Peyer's patch (tissue), 4 donors: Measurements from ENCODE around the gene ZNF177. TPM values are rescaled to one million over a fixed set of nuclear protein-coding genes. Genes with fewer than 3 reads are reported as not detected.

Source experiments
- DNase-seq, 3 donors: peaks; one replicate each; pipeline ENCODE4 v3.0.0-alpha.2; 2017 to 2019
- H3K27ac ChIP-seq, 4 donors: fragments of 200-600 bp; sonication (generic); one replicate each; pipeline ENCODE4 v1.5.1; 2016 to 2019
- H3K27me3 ChIP-seq, 2 donors: fragments of 200-600 bp; sonication (generic); one replicate each; pipeline ENCODE4 v1.5.1; 2019
- H3K36me3 ChIP-seq, 3 donors: fragments of 200-600 bp; sonication (generic); one replicate each; pipeline ENCODE4 v1.5.1; 2016 to 2019
- H3K4me1 ChIP-seq, 4 donors: fragments of 200-600 bp; sonication (generic); one replicate each; pipeline ENCODE4 v1.5.1; 2016 to 2019
- H3K4me3 ChIP-seq, 4 donors: fragments of 200-600 bp; sonication (generic); 1 replicate in 3 of 4; 2 replicates in 1 of 4; pipeline ENCODE4 v1.5.1; 2016 to 2019; ENCODE audit warnings: mild to moderate bottlenecking in 1 of 4
- H3K9me3 ChIP-seq, 4 donors: fragments of 200-600 bp; sonication (generic); one replicate each; pipeline ENCODE4 v1.5.1; 2016 to 2019; ENCODE audit warnings: mild to moderate bottlenecking in 1 of 4
- CTCF ChIP-seq, 6 experiments: fragments of 450-650 bp in 4 of 6; fragments of 200-600 bp in 2 of 6; sonication (generic) in 1 of 6; IDR thresholded peaks; one replicate each; pipeline ENCODE4 v1.5.1; 2017 to 2019; ENCODE audit warnings: antibody characterized with exemption in 6 of 6, mild to moderate bottlenecking in 3 of 6, moderate library complexity in 1 of 6
- POLR2A ChIP-seq, 2 donors: fragments of 450-650 bp; IDR thresholded peaks; one replicate each; pipeline ENCODE4 v1.5.1; 2017; ENCODE audit warnings: antibody characterized with exemption in 2 of 2, mild to moderate bottlenecking in 2 of 2, moderate library complexity in 2 of 2
- total RNA-seq, 4 donors: library from RNA; depleted of rRNA; stranded (reverse); fragments of >200 nt; gene quantifications; one replicate each; pipeline ENCODE4 v1.1.0, GENCODE V29; 2016

ZNF177 gene
- total RNA-seq, 4 donors from 2014 or later, result 1.1 to 5.0 (median 1.3) TPM; not detected in 1

- no peak overlapping the region for H3K4me3 ChIP-seq
- no peak for TF ChIP-seq CTCF (IDR thresholded peaks at IDR 0.05)
- TF ChIP-seq POLR2A (IDR thresholded peaks at IDR 0.05), result no peak
- no peaks in the 10 kb centered on the region for H3K27me3 ChIP-seq
- DNase-seq, result no peak
- H3K4me1 ChIP-seq, result no peaks in the 10 kb centered on the region
- H3K27ac ChIP-seq, result no peak overlapping the region
- peaks cover 0 to 14% (median 0%) of the 10 kb centered on the region in 3 donors for H3K36me3 ChIP-seq
- peaks cover 0 to 77% (median 25%) of the 10 kb centered on the region in 4 donors for H3K9me3 ChIP-seq
Measured at GRCh38 chr19:9348253-9348652, 14.6 kb upstream of the ZNF177 start.

- DNase-seq, result no peak
- Histone ChIP-seq H3K4me1 (no peaks in the 10 kb centered on the region), H3K9me3 (peaks cover 0 to 73% (median 21%) of the 10 kb centered on the region in 4 donors), H3K4me3 (no peak overlapping the region), H3K27ac (no peak overlapping the region), H3K27me3 (no peaks in the 10 kb centered on the region), H3K36me3 (peaks cover 0 to 10% (median 0%) of the 10 kb centered on the region in 3 donors)
- TF ChIP-seq POLR2A (IDR thresholded peaks at IDR 0.05) (no peak), CTCF (IDR thresholded peaks at IDR 0.05) (no peak)
Measured at GRCh38 chr19:9348671-9349070, 14.1 kb upstream of the ZNF177 start.

GRCh38 chr19:9352505-9352904 lies 10.3 kb upstream of the ZNF177 start:
- H3K27ac ChIP-seq, result no peak overlapping the region
- H3K27me3 ChIP-seq, result no peaks in the 10 kb centered on the region
- no peak for DNase-seq
- H3K36me3 ChIP-seq, result no peaks in the 10 kb centered on the region
- H3K9me3 ChIP-seq, result peaks cover 0 to 61% (median 20%) of the 10 kb centered on the region in 4 donors
- no peak overlapping the region for H3K4me3 ChIP-seq
- H3K4me1 ChIP-seq, result no peaks in the 10 kb centered on the region
- no peak for TF ChIP-seq POLR2A (IDR thresholded peaks at IDR 0.05)
- TF ChIP-seq CTCF (IDR thresholded peaks at IDR 0.05), result no peak

- no peaks in the 10 kb centered on the region for H3K36me3 ChIP-seq
- H3K9me3 ChIP-seq, result peaks cover 0 to 61% (median 18%) of the 10 kb centered on the region in 4 donors
- TF ChIP-seq CTCF (IDR thresholded peaks at IDR 0.05), result no peak
- no peak for DNase-seq
- no peak overlapping the region for H3K27ac ChIP-seq
- no peaks in the 10 kb centered on the region for H3K27me3 ChIP-seq
- no peak overlapping the region for H3K4me3 ChIP-seq
- no peaks in the 10 kb centered on the region for H3K4me1 ChIP-seq
Measured at GRCh38 chr19:9353011-9353410, 9.8 kb upstream of the ZNF177 start.

- peaks cover 0 to 63% (median 14%) of the 10 kb centered on the region in 4 donors for H3K9me3 ChIP-seq
- TF ChIP-seq POLR2A (IDR thresholded peaks at IDR 0.05) (no peak), CTCF (IDR thresholded peaks at IDR 0.05) (no peak)
Measured at GRCh38 chr19:9354651-9355050, 8.2 kb upstream of the ZNF177 start.

More at GRCh38 chr19:9354651-9355050, 8.2 kb upstream of the ZNF177 start:
- DNase-seq, result no peak
- Histone ChIP-seq H3K4me1 (no peaks in the 10 kb centered on the region), H3K4me3 (no peak overlapping the region), H3K36me3 (no peaks in the 10 kb centered on the region), H3K27me3 (no peaks in the 10 kb centered on the region), H3K27ac (no peak overlapping the region)
